GM18505 (cell line): ENCODE results near the gene IL17RE.

Experiments
- ATAC-seq: cut with Tn5 transposase; IDR thresholded peaks from one replicate; pipeline ENCODE4 v1.9.1; 2021; ENCODE audit not compliant: unreplicated experiment
- POLR2A ChIP-seq: IDR thresholded peaks from 4 replicates; pipeline ENCODE4 v1.6.1; 2011; ENCODE audit warnings: borderline replicate concordance; ENCODE audit not compliant: insufficient read depth, insufficient read length; ENCODE audit errors: extremely low read depth

Gene IL17RE

GRCh38 chr3:9903238-9903624 lies 583 bp downstream of the IL17RE start:
- TF ChIP-seq POLR2A, result no peak
- no peak for ATAC-seq

GRCh38 chr3:9903904-9904303 lies 1.3 kb downstream of the IL17RE start:
- no peak for ATAC-seq
- TF ChIP-seq POLR2A, result no peak

GRCh38 chr3:9906480-9906879 lies 3.8 kb downstream of the IL17RE start:
- TF ChIP-seq POLR2A, result no peak
- no peak for ATAC-seq

- no peak for TF ChIP-seq POLR2A
- ATAC-seq, result no peak
These were observed 5.6 kb downstream of the IL17RE start for GRCh38 chr3:9908286-9908685.

- no peak for ATAC-seq
- TF ChIP-seq POLR2A, result no peak
These were observed 6.8 kb downstream of the IL17RE start for GRCh38 chr3:9909221-9910013.

- TF ChIP-seq POLR2A, result no peak
- ATAC-seq, result no peak
These were observed 9.2 kb downstream of the IL17RE start for GRCh38 chr3:9911863-9912262.

GRCh38 chr3:9912294-9912935 lies 9.8 kb downstream of the IL17RE start:
- no peak for ATAC-seq
- TF ChIP-seq POLR2A, result no peak

GRCh38 chr3:9913601-9914000 lies 11.0 kb downstream of the IL17RE start:
- ATAC-seq, result no peak
- TF ChIP-seq POLR2A, result no peak

GRCh38 chr3:9914011-9914410 lies 11.4 kb downstream of the IL17RE start:
- ATAC-seq, result no peak
- no peak for TF ChIP-seq POLR2A

GRCh38 chr3:9914559-9915253 lies 12.1 kb downstream of the IL17RE start:
- no peak for ATAC-seq
- TF ChIP-seq POLR2A, result no peak

GRCh38 chr3:9915254-9916141 lies 12.8 kb downstream of the IL17RE start:
- TF ChIP-seq POLR2A, result no peak
- no peak for ATAC-seq

- no peak for TF ChIP-seq POLR2A
- no peak for ATAC-seq
These were observed 13.7 kb downstream of the IL17RE start for GRCh38 chr3:9916346-9916733.
